ENCODE data around the gene GLIPR1L2. TPM values are rescaled to one million over a fixed set of nuclear protein-coding genes. Genes with fewer than 3 reads are reported as not detected.

The GLIPR1L2 gene
- total RNA-seq, 2 donors from 2014 or later: 0.58 TPM; not detected in 1

- Histone ChIP-seq H3K4me1 (ENCODE audit: control insufficient read depth, insufficient read depth, low read length) (no peaks in the 10 kb centered on the region), H3K27me3 (ENCODE audit: control insufficient read depth, insufficient read depth, low read length, poor library complexity, severe bottlenecking) (no peaks in the 10 kb centered on the region), H3K9ac (ENCODE audit: extremely low read depth, low read length, poor library complexity, severe bottlenecking) (no peak overlapping the region), H3K27ac (ENCODE audit: low read depth, low read length) (no peak overlapping the region), H3K4me3 (ENCODE audit: low read length) (no peak overlapping the region), H3K9me3 (ENCODE audit: control insufficient read depth, low read length) (no peaks in the 10 kb centered on the region), H3K36me3 (ENCODE audit: control insufficient read depth, insufficient read depth, low read length) (no peaks in the 10 kb centered on the region)
- Mint-ChIP-seq H3K4me1 (no peaks in the 10 kb centered on the region), H3K9me3 (no peaks in the 10 kb centered on the region), H3K4me3 (no peak overlapping the region), H3K27ac (no peak overlapping the region), H3K36me3 (ENCODE audit: low read depth) (no peaks in the 10 kb centered on the region), H3K27me3 (ENCODE audit: insufficient read depth) (no peaks in the 10 kb centered on the region)
- DNase-seq: no peak
- WGBS, 2 experiments (ENCODE audit: insufficient coverage in 1 of 2, insufficient read length in 1 of 2): 89 to 93% methylated on average over 3 to 4 of the region's 4 CpGs
- TF ChIP-seq, protein P1, sequence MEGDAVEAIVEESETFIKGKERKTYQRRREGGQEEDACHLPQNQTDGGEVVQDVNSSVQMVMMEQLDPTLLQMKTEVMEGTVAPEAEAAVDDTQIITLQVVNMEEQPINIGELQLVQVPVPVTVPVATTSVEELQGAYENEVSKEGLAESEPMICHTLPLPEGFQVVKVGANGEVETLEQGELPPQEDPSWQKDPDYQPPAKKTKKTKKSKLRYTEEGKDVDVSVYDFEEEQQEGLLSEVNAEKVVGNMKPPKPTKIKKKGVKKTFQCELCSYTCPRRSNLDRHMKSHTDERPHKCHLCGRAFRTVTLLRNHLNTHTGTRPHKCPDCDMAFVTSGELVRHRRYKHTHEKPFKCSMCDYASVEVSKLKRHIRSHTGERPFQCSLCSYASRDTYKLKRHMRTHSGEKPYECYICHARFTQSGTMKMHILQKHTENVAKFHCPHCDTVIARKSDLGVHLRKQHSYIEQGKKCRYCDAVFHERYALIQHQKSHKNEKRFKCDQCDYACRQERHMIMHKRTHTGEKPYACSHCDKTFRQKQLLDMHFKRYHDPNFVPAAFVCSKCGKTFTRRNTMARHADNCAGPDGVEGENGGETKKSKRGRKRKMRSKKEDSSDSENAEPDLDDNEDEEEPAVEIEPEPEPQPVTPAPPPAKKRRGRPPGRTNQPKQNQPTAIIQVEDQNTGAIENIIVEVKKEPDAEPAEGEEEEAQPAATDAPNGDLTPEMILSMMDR (conservative IDR thresholded peaks at IDR 0.05): no peak
These were observed 57.0 kb downstream of the GLIPR1L2 start for GRCh38 chr12:75447691-75448393.

DNA sequence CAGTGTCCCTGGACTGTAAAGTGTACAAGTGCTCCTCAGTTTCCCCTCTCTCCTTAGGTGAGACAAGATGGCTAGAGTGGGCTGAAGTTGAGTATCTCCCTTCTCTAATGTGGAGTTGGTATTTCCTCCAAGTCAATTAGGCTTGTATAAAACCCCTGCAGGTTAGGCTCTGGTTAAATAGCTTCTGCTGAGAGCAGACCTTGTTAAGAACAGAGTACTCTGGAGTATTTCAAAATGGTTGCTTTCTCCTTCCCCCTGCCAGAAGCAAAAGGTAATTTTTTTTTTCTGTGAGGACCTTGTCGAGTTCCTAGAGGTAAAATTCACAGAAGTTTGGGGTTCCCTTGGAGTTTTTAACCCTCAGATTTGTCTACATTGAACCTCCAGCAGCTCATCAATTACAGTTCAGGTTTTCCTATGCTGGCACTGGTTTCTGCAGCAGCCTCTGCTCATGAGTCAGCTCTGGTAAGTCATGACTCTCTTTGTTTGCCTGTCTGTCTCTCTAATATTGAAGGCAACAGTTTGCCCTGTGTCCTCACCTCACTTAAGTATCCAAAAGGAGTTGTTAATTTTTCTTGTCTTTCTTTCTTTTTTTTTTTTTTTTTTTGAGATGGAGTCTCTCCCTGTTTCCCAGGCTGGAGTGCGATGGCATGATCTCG lies 61.9 kb downstream of the GLIPR1L2 start:
- H3K27me3 Mint-ChIP-seq (ENCODE audit: insufficient read depth): no peaks in the 10 kb centered on the region
- TF ChIP-seq, protein P1 (conservative IDR thresholded peaks at IDR 0.05): no peak
- 87% methylated on average over 3 of the region's 3 CpGs; no CpG with 5 or more reads in 1 of the 2 experiments for WGBS, 2 experiments (ENCODE audit: insufficient coverage in 1 of 2, insufficient read length in 1 of 2)
- no peak overlapping the region for H3K4me3 Mint-ChIP-seq
- no peaks in the 10 kb centered on the region for H3K27me3 ChIP-seq (ENCODE audit: control insufficient read depth, insufficient read depth, low read length, poor library complexity, severe bottlenecking)
- H3K4me1 ChIP-seq (ENCODE audit: control insufficient read depth, insufficient read depth, low read length): no peaks in the 10 kb centered on the region
- no peak overlapping the region for H3K27ac ChIP-seq (ENCODE audit: low read depth, low read length)
- H3K36me3 ChIP-seq (ENCODE audit: control insufficient read depth, insufficient read depth, low read length): no peaks in the 10 kb centered on the region
- H3K9me3 ChIP-seq (ENCODE audit: control insufficient read depth, low read length): peaks cover 14% of the 10 kb centered on the region
- peaks cover 16% of the 10 kb centered on the region for H3K9me3 Mint-ChIP-seq
- H3K36me3 Mint-ChIP-seq (ENCODE audit: low read depth): peaks cover 2% of the 10 kb centered on the region
- no peaks in the 10 kb centered on the region for H3K4me1 Mint-ChIP-seq
- H3K9ac ChIP-seq (ENCODE audit: extremely low read depth, low read length, poor library complexity, severe bottlenecking): no peak overlapping the region
- no peak for DNase-seq
- H3K27ac Mint-ChIP-seq: no peak overlapping the region
- H3K4me3 ChIP-seq (ENCODE audit: low read length): no peak overlapping the region

DNA sequence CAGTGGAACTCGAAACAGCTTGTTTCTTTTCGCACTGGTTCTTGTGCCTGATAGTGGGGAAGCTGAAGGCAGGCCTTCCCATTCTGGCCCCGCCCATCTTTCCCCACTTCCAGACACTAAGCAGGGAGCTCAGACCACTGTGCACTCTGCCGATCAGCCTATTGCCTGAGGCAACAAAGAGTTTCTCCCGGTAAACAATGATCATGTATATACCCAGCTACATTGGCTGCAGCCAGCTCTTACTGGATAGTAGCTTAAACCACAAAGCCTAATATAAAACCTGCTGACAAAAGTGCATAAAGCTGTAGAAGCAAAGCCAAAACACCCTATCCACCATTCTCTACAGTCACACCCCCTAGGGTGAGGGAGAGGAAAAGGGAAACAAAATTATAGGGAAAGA lies 65.0 kb downstream of the GLIPR1L2 start:
- WGBS, 2 experiments (ENCODE audit: insufficient coverage in 1 of 2, insufficient read length in 1 of 2): 88 to 93% methylated on average over 3 to 5 of the region's 5 CpGs
- H3K9ac ChIP-seq (ENCODE audit: extremely low read depth, low read length, poor library complexity, severe bottlenecking): no peak overlapping the region
- peaks cover 16% of the 10 kb centered on the region for H3K9me3 ChIP-seq (ENCODE audit: control insufficient read depth, low read length)
- H3K4me1 ChIP-seq (ENCODE audit: control insufficient read depth, insufficient read depth, low read length): no peaks in the 10 kb centered on the region
- peaks cover 2% of the 10 kb centered on the region for H3K36me3 Mint-ChIP-seq (ENCODE audit: low read depth)
- H3K9me3 Mint-ChIP-seq: peaks cover 35% of the 10 kb centered on the region
- H3K27me3 ChIP-seq (ENCODE audit: control insufficient read depth, insufficient read depth, low read length, poor library complexity, severe bottlenecking): no peaks in the 10 kb centered on the region
- no peaks in the 10 kb centered on the region for H3K27me3 Mint-ChIP-seq (ENCODE audit: insufficient read depth)
- H3K27ac ChIP-seq (ENCODE audit: low read depth, low read length): no peak overlapping the region
- no peak overlapping the region for H3K4me3 ChIP-seq (ENCODE audit: low read length)
- no peaks in the 10 kb centered on the region for H3K36me3 ChIP-seq (ENCODE audit: control insufficient read depth, insufficient read depth, low read length)
- no peaks in the 10 kb centered on the region for H3K4me1 Mint-ChIP-seq
- no peak overlapping the region for H3K27ac Mint-ChIP-seq
- TF ChIP-seq, protein P1 (conservative IDR thresholded peaks at IDR 0.05): no peak
- no peak for DNase-seq
- no peak overlapping the region for H3K4me3 Mint-ChIP-seq
